Stimulated activated memory B cell treated with anti-CD40 and anti-IgM and Interleukin-4, amounts not matched to agents 10 μg/mL and 1 μg/mL and 100 μg/mL, for 72 hours (primary cell): ENCODE data around the gene RXRG.

Source experiments
- ATAC-seq: fragments of 150-1000 bp; cut with Tn5 transposase; 2 replicates; pipeline ENCODE4 v1.10.0; 2021
- H3K27ac Mint-ChIP-seq: one replicate; pipeline ENCODE4 v1.8.0; 2022; ENCODE audit warnings: mild to moderate bottlenecking, mixed read lengths
- H3K27me3 Mint-ChIP-seq: one replicate; pipeline ENCODE4 v1.8.0; 2022; ENCODE audit warnings: mixed read lengths
- H3K36me3 Mint-ChIP-seq: one replicate; pipeline ENCODE4 v1.8.0; 2022; ENCODE audit warnings: mixed read lengths
- H3K4me1 Mint-ChIP-seq: one replicate; pipeline ENCODE4 v1.8.0; 2022; ENCODE audit warnings: mixed read lengths
- H3K4me3 Mint-ChIP-seq: one replicate; pipeline ENCODE4 v1.8.0; 2022; ENCODE audit warnings: mild to moderate bottlenecking, moderate library complexity, mixed read lengths
- H3K9me3 Mint-ChIP-seq: one replicate; pipeline ENCODE4 v1.8.0; 2022; ENCODE audit warnings: mixed read lengths

Gene RXRG

GRCh38 chr1:165435801-165436200 is 9.1 kb downstream of the RXRG start:
- Mint-ChIP-seq H3K4me1 (no peaks in the 10 kb centered on the region), H3K9me3 (no peaks in the 10 kb centered on the region), H3K27me3 (peaks cover 17% of the 10 kb centered on the region), H3K4me3 (no peak overlapping the region), H3K36me3 (no peaks in the 10 kb centered on the region), H3K27ac (no peak overlapping the region)
- peak; percentile 3 for ATAC-seq

- Mint-ChIP-seq H3K9me3 (no peaks in the 10 kb centered on the region), H3K4me3 (no peak overlapping the region), H3K27me3 (peaks cover 10% of the 10 kb centered on the region), H3K4me1 (no peaks in the 10 kb centered on the region), H3K36me3 (no peaks in the 10 kb centered on the region), H3K27ac (no peak overlapping the region)
- ATAC-seq: no peak
Observed at GRCh38 chr1:165434281-165434680, 10.6 kb downstream of the RXRG start.

GRCh38 chr1:165431079-165431478 is 13.8 kb downstream of the RXRG start:
- Mint-ChIP-seq H3K27me3 (peaks cover 15% of the 10 kb centered on the region), H3K36me3 (no peaks in the 10 kb centered on the region), H3K4me1 (no peaks in the 10 kb centered on the region), H3K9me3 (no peaks in the 10 kb centered on the region), H3K27ac (no peak overlapping the region), H3K4me3 (no peak overlapping the region)
- ATAC-seq: peak; percentile 27

- no peak overlapping the region for H3K4me3 Mint-ChIP-seq
- no peak for ATAC-seq
- peaks cover 15% of the 10 kb centered on the region for H3K27me3 Mint-ChIP-seq
- H3K36me3 Mint-ChIP-seq: no peaks in the 10 kb centered on the region
- peaks cover 8% of the 10 kb centered on the region for H3K4me1 Mint-ChIP-seq
- H3K27ac Mint-ChIP-seq: no peak overlapping the region
- no peaks in the 10 kb centered on the region for H3K9me3 Mint-ChIP-seq
Observed at GRCh38 chr1:165426745-165427144, 18.2 kb downstream of the RXRG start.

GRCh38 chr1:165425621-165426020 is 19.3 kb downstream of the RXRG start:
- Mint-ChIP-seq H3K9me3 (no peaks in the 10 kb centered on the region), H3K4me1 (peaks cover 8% of the 10 kb centered on the region), H3K27ac (no peak overlapping the region), H3K4me3 (no peak overlapping the region), H3K27me3 (peaks cover 15% of the 10 kb centered on the region), H3K36me3 (no peaks in the 10 kb centered on the region)
- ATAC-seq: no peak

- Mint-ChIP-seq H3K27ac (no peak overlapping the region), H3K36me3 (no peaks in the 10 kb centered on the region), H3K4me3 (no peak overlapping the region), H3K9me3 (no peaks in the 10 kb centered on the region), H3K4me1 (peaks cover 8% of the 10 kb centered on the region), H3K27me3 (peaks cover 15% of the 10 kb centered on the region)
- ATAC-seq: no peak
Observed at GRCh38 chr1:165424454-165425216, 20.3 kb downstream of the RXRG start.

- H3K9me3 Mint-ChIP-seq: no peaks in the 10 kb centered on the region
- H3K27ac Mint-ChIP-seq: no peak overlapping the region
- no peak for ATAC-seq
- H3K4me3 Mint-ChIP-seq: no peak overlapping the region
- no peaks in the 10 kb centered on the region for H3K36me3 Mint-ChIP-seq
- H3K27me3 Mint-ChIP-seq: peaks cover 11% of the 10 kb centered on the region
- H3K4me1 Mint-ChIP-seq: peaks cover 8% of the 10 kb centered on the region
Observed at GRCh38 chr1:165423136-165423535, 21.8 kb downstream of the RXRG start.

- Mint-ChIP-seq H3K9me3 (no peaks in the 10 kb centered on the region), H3K4me3 (no peak overlapping the region), H3K27ac (no peak overlapping the region), H3K4me1 (peaks cover 8% of the 10 kb centered on the region), H3K36me3 (no peaks in the 10 kb centered on the region), H3K27me3 (peaks cover 10% of the 10 kb centered on the region)
- ATAC-seq: no peak
Observed at GRCh38 chr1:165420655-165421054, 24.3 kb downstream of the RXRG start.

- H3K4me3 Mint-ChIP-seq: no peak overlapping the region
- H3K9me3 Mint-ChIP-seq: no peaks in the 10 kb centered on the region
- no peak overlapping the region for H3K27ac Mint-ChIP-seq
- H3K4me1 Mint-ChIP-seq: peaks cover 8% of the 10 kb centered on the region
- H3K27me3 Mint-ChIP-seq: peaks cover 18% of the 10 kb centered on the region
- ATAC-seq: no peak
- H3K36me3 Mint-ChIP-seq: no peaks in the 10 kb centered on the region
Observed at GRCh38 chr1:165419839-165420238, 25.1 kb downstream of the RXRG start.

GRCh38 chr1:165418195-165418594 is 26.7 kb downstream of the RXRG start:
- Mint-ChIP-seq H3K27me3 (peaks cover 29% of the 10 kb centered on the region), H3K9me3 (no peaks in the 10 kb centered on the region), H3K27ac (no peak overlapping the region), H3K4me1 (no peaks in the 10 kb centered on the region), H3K36me3 (no peaks in the 10 kb centered on the region), H3K4me3 (no peak overlapping the region)
- ATAC-seq: no peak

GRCh38 chr1:165416876-165417275 is 28.1 kb downstream of the RXRG start:
- no peaks in the 10 kb centered on the region for H3K9me3 Mint-ChIP-seq
- ATAC-seq: no peak
- no peak overlapping the region for H3K27ac Mint-ChIP-seq
- H3K27me3 Mint-ChIP-seq: peaks cover 29% of the 10 kb centered on the region
- no peaks in the 10 kb centered on the region for H3K36me3 Mint-ChIP-seq
- H3K4me3 Mint-ChIP-seq: no peak overlapping the region
- H3K4me1 Mint-ChIP-seq: no peaks in the 10 kb centered on the region

- peaks cover 29% of the 10 kb centered on the region for H3K27me3 Mint-ChIP-seq
- no peak for ATAC-seq
- no peaks in the 10 kb centered on the region for H3K4me1 Mint-ChIP-seq
- no peak overlapping the region for H3K4me3 Mint-ChIP-seq
- H3K27ac Mint-ChIP-seq: no peak overlapping the region
- H3K9me3 Mint-ChIP-seq: no peaks in the 10 kb centered on the region
- H3K36me3 Mint-ChIP-seq: no peaks in the 10 kb centered on the region
Observed at GRCh38 chr1:165415068-165415467, 29.9 kb downstream of the RXRG start.

- no peaks in the 10 kb centered on the region for H3K4me1 Mint-ChIP-seq
- H3K27me3 Mint-ChIP-seq: peaks cover 33% of the 10 kb centered on the region
- no peak for ATAC-seq
- H3K36me3 Mint-ChIP-seq: no peaks in the 10 kb centered on the region
- no peaks in the 10 kb centered on the region for H3K9me3 Mint-ChIP-seq
- H3K4me3 Mint-ChIP-seq: no peak overlapping the region
- H3K27ac Mint-ChIP-seq: no peak overlapping the region
Observed at GRCh38 chr1:165414620-165415019, 30.3 kb downstream of the RXRG start.

GRCh38 chr1:165411396-165411795 is 33.5 kb downstream of the RXRG start:
- no peak overlapping the region for H3K4me3 Mint-ChIP-seq
- H3K9me3 Mint-ChIP-seq: no peaks in the 10 kb centered on the region
- no peaks in the 10 kb centered on the region for H3K36me3 Mint-ChIP-seq
- H3K27me3 Mint-ChIP-seq: peaks cover 49% of the 10 kb centered on the region
- no peaks in the 10 kb centered on the region for H3K4me1 Mint-ChIP-seq
- H3K27ac Mint-ChIP-seq: no peak overlapping the region
- no peak for ATAC-seq

- Mint-ChIP-seq H3K27me3 (peaks cover 41% of the 10 kb centered on the region), H3K36me3 (no peaks in the 10 kb centered on the region), H3K9me3 (no peaks in the 10 kb centered on the region), H3K27ac (no peak overlapping the region), H3K4me3 (no peak overlapping the region), H3K4me1 (no peaks in the 10 kb centered on the region)
- no peak for ATAC-seq
Observed at GRCh38 chr1:165409657-165410358, 35.1 kb downstream of the RXRG start.

- ATAC-seq: no peak
- no peaks in the 10 kb centered on the region for H3K9me3 Mint-ChIP-seq
- H3K36me3 Mint-ChIP-seq: no peaks in the 10 kb centered on the region
- H3K27me3 Mint-ChIP-seq: peaks cover 38% of the 10 kb centered on the region
- H3K4me3 Mint-ChIP-seq: no peak overlapping the region
- no peaks in the 10 kb centered on the region for H3K4me1 Mint-ChIP-seq
- no peak overlapping the region for H3K27ac Mint-ChIP-seq
Observed at GRCh38 chr1:165408518-165408917, 36.4 kb downstream of the RXRG start.
